Measurements from ENCODE around the gene NRG2.

- TF ChIP-seq CTCF (IDR thresholded peaks at IDR 0.05): no peak
- TF ChIP-seq POLR2A (IDR thresholded peaks at IDR 0.05): no peak
Observed at GRCh38 chr5:140018517-140018916, 24.6 kb downstream of the NRG2 start.

Data from body of pancreas (tissue), 4 donors.